ENCODE measurements around the gene DIO2.

The DIO2 gene
- total RNA-seq: 0 reads per million in 2 donors

- DNase-seq: no peak
Measured at GRCh38 chr14:80211153-80212022, at the start of gene DIO2. TSS of gene DIO2 (minus strand) at chr14:80211504. CDS start at chr14:80211472, 32 bp downstream.

GRCh38 chr14:80260645-80261044, 49.3 kb upstream of the DIO2 start:
- DNase-seq: no peak

- no peak for DNase-seq
Measured at GRCh38 chr14:80239631-80240030, 28.3 kb upstream of the DIO2 start.

- DNase-seq: no peak
Measured at GRCh38 chr14:80237143-80237542, 25.8 kb upstream of the DIO2 start.

- no peak for DNase-seq
Measured at GRCh38 chr14:80233470-80234089, 22.3 kb upstream of the DIO2 start.

- no peak for DNase-seq
Measured at GRCh38 chr14:80231702-80232101, 20.4 kb upstream of the DIO2 start.

GRCh38 chr14:80223696-80224465, 12.6 kb upstream of the DIO2 start:
- no peak for DNase-seq

GRCh38 chr14:80216818-80217217, 5.5 kb upstream of the DIO2 start:
- DNase-seq: no peak

- no peak for DNase-seq
Measured at GRCh38 chr14:80215756-80216581, 4.7 kb upstream of the DIO2 start.

GRCh38 chr14:80215081-80215480, 3.8 kb upstream of the DIO2 start:
- no peak for DNase-seq

- no peak for DNase-seq
Measured at GRCh38 chr14:80213602-80214001, 2.3 kb upstream of the DIO2 start.

GRCh38 chr14:80212023-80212397, 706 bp upstream of the DIO2 start:
- no peak for DNase-seq

- no peak for DNase-seq
Measured at GRCh38 chr14:80208461-80208860, 2.8 kb downstream of the DIO2 start.

- no peak for DNase-seq
Measured at GRCh38 chr14:80206351-80207080, 4.8 kb downstream of the DIO2 start.

- DNase-seq: no peak
Measured at GRCh38 chr14:80202888-80203562, 8.3 kb downstream of the DIO2 start.

- no peak for DNase-seq
Measured at GRCh38 chr14:80200093-80200492, 11.2 kb downstream of the DIO2 start.

- DNase-seq: no peak
Measured at GRCh38 chr14:80188571-80188970, 22.7 kb downstream of the DIO2 start.

GRCh38 chr14:80186301-80186800, 25.0 kb downstream of the DIO2 start:
- DNase-seq: no peak

- no peak for DNase-seq
Measured at GRCh38 chr14:80176893-80177292, 34.4 kb downstream of the DIO2 start.

- DNase-seq: no peak
Measured at GRCh38 chr14:80172375-80173051, 38.8 kb downstream of the DIO2 start.

All from activated gamma-delta T cell (primary cell).